G401 (cell line): Measurements from ENCODE around the gene MRPL53. TPM values are rescaled to one million over a fixed set of nuclear protein-coding genes. Genes with fewer than 3 reads are reported as not detected.

ENCODE experiments used
- DNase-seq: peaks from one replicate; pipeline ENCODE4 v3.0.0-alpha.2; 2015; ENCODE audit warnings: low spot score
- in situ Hi-C: cut with HindIII; loops from 2 replicates; pipeline ENCODE4 v1.10.0; 2016; ENCODE audit warnings: low sequenced_read_pairs, mixed read lengths
- total RNA-seq: library from RNA; depleted of rRNA; stranded (reverse); fragments of >200 nt; shearing (Covaris generic); gene quantifications from 2 replicates; pipeline ENCODE4 v1.2.3, GENCODE V29; 2014

The MRPL53 gene
- total RNA-seq, 1 experiment from 2014 or later = 33.2 TPM

DNA sequence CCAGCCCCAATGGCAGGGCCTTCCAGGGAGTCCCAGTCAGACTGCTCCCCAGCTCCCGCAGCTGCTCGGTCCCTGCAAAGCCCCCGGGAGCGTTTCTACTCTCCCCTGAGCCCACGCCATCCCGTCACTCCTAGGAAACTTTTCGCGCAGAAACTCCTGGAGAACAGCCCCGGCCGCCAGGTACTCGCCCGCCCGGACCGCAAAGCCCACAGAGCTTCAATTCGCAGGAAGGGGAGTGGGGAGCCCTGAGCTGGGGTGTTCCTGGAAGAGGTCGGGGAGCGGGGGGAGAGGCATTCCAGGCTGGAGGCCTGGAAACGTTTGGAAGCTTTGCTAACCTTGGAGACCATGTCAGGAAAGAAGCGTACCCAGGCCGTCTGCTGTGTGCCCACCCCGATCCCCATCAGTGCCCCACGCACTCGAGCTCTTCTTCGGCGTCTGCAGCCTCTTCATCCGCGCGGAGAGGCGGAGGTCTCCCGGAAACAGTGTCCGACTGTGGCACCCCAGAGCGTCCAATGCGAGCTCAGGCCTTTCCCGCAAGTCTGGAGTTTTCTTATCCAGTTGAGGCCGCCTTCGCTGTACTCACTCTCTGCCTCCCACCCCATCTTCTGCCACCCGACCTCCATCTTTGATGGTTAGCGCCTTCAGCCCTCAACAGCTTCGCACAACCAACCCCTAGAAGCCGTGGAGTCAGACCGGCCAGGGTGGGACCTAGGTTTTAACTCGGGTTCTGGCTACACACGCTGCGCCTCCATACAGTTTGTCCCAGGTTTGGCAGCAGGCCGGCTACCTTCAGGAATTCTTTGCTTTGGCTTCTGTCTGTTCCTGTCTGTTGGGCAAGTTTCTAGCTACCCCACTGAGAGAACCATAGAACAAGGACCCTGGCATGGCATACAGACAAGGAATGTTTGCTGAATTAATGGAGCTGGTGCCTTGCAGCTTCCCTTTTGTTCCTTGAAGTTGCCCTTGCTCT lies 31.3 kb upstream of the MRPL53 start:
- in situ Hi-C loops = no loop called here
- DNase-seq = no peak

DNA sequence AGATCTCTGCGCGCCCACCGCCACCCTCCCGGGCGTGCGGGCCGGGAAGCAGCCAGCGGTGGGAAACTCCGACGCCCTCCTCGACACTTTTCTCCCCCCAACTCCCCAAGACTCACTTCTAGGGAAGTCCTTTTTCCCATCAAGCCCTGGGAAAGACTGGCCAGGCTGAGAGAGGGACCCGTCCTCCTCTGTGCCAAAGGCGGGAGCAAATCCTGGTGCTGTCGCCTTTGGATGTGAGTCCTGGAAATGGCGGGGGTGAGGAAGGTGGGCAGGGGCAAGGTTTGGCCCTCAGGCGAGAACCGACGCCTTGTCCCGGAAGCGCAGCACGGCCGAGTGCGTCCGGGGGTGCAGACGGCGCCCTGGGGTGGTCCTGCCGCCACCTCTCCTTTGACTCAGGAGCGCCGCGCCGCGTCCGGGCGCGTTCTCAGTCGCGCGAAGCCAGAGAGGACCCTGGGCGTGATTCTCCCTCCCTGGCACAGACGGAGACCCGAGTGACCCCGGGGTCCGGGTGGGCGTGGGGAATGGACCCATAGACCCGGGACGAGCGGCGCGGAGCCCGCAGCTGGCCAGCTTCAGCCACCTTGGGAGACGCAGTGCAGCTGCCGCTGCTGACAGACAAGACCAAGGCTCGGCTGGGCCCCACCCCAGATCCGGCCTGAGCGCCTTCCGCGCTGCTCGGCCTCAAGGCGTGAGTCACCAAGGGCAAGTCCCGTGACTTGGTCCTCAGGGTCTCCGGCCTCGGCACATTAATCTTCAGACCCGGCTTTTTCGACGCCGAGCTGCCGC lies 30.4 kb upstream of the MRPL53 start:
- no peak for DNase-seq
- in situ Hi-C loops = no loop called here

DNA sequence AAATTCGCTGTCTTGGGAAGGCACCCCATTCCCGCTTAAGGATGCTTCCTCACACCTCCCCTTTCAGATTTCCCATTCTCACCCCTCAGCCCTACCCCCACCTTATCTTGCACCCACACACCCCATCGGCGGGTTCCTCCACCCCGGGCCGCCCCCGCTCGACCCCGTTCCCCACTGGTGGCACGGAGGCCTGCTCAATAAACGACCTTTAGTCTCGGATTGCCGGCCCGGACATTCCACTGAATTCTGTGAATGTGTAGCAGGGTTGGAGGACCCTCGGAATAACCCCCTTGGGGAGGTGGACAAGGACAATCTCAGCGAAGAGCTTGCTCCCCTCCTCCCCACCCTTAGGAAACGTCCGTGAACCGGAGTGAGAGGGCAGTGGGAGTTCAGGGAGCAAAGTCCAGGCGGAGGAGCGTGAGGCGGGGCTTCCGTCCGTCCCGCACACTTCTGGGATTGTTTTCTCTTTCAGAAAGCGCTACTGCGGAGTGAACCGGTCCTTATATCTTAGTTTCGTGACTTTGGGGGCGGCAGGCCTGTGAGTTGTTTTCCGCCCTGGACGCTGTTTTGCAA lies 29.8 kb upstream of the MRPL53 start:
- in situ Hi-C loops = no loop called here
- DNase-seq = no peak

DNA sequence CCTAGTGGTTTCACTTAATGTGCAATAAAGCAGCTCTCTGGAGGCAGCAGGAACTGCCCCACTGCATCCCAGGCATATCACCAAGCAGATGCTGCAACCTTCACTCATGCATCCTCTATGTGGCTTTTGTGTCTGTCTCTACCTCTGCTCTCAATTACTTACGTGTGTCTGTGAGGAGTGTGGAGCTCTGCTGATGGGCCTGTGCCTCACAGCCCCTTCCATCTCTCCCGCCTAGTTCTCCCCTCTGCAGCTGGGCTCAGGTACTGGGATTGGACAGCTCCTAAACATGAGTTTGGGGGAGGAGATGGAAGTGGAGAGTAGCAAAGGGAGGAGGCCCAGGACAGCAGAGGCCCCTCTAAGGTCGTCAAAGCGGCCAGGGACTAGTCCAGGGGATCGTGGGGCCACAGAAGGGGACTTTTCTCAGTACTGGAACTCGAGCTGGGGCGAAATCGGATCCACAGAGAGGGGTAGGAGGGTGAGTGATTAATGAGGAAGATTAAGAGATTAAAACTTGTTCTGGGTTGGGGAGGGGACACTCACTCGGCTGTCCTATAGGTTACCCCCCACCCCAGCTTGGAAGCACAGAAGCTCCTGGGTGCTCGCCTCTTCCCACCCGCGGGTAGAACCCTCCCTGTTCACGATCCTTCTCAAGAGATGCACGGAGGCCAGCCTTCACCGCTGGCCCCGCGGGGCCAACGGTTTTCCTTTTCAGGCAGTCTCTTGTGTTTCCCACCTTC lies 29.0 kb upstream of the MRPL53 start:
- in situ Hi-C loops = no loop called here
- DNase-seq = no peak

DNA sequence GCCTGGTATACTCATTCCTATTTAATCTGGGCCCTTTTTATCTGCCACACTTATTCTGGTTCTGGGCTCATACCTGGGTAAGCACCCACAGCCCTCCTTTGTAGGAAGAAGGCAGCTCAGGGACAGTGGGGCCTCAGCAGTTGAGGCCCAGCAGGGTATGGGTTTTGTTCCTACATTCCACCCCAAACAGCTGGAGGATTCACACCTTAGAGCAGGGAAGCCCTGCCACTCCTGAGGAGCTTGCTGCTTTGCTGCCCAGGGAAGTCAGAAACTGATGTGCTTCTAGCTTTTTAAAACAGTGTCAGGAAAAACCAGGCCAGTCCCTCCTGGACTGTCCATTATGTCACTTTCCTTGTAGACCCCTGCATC lies 28.1 kb upstream of the MRPL53 start:
- in situ Hi-C loops = no loop called here
- no peak for DNase-seq

DNA sequence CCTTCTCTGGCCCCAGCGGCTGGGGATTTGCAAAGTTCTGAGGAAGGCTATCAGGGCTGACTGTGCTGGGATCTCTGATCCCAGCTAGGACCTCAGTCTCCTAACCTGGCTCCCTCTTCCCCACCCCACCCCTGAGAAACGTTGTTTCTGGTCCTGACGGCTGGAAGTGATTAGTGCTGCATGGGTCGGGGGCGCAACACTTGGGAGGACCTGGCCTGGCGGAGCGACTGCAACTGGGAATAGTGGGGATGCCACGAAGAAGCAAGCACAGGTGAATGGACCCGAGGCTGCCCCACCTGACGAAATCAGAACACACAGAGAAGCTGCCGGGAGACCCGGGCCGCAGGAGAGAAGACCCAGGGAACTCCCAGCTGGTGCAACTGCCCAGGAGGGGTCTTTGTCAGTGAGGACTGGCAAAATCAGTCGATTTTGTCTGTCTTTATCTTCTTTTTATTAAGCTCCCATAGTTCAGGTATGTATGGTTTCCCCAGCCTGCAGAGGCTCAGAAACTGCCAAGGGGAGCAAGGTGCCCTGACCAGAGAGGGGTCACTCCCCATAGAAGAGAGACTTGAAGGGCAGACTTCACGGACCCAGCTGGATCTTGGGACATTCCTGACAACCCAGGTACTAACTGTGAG lies 27.6 kb upstream of the MRPL53 start:
- no peak for DNase-seq

DNA sequence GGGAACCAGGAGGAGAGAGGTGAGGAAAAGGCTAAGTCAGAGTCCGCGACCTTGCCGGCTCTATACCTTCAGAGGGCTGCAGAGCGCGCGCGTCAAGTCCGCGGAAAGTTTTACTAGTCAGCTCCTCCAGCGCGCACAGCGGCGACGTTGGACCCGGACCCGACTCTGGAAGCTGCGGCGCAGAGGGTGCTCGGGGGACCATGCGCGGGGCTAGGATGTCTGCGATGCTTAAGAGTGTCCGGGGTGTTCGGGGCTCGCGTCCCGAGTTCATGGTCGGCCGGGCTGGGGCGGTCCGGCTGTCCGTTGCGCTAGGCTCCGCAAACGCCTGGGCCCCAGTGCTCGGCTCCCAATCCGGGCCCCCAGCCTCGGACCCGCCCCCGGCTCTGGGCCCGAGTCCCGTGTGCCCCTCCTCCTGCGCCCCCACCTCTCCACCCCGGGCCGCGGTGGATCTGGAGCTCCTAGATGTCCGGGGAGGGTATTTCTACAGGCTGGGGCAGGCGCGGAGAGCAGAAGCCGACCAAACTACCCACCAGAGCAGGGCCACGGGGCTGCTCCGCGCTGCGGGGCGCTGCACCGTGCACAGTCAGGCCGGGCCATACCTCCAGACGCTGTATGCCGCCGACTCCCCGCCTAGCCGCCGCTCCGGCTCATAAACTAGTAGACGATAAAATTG lies 26.9 kb upstream of the MRPL53 start, which contains the start of gene LBX2:
Gene LBX2 (minus strand): TSS at position 337 of the 673 bp plus-strand sequence. CDS start 66 bp downstream, at position 271.
- no peak for DNase-seq
- in situ Hi-C loops = no loop called here

More for the DNA sequence above, 27.6 kb upstream of the MRPL53 start:
- in situ Hi-C loops = no loop called here

DNA sequence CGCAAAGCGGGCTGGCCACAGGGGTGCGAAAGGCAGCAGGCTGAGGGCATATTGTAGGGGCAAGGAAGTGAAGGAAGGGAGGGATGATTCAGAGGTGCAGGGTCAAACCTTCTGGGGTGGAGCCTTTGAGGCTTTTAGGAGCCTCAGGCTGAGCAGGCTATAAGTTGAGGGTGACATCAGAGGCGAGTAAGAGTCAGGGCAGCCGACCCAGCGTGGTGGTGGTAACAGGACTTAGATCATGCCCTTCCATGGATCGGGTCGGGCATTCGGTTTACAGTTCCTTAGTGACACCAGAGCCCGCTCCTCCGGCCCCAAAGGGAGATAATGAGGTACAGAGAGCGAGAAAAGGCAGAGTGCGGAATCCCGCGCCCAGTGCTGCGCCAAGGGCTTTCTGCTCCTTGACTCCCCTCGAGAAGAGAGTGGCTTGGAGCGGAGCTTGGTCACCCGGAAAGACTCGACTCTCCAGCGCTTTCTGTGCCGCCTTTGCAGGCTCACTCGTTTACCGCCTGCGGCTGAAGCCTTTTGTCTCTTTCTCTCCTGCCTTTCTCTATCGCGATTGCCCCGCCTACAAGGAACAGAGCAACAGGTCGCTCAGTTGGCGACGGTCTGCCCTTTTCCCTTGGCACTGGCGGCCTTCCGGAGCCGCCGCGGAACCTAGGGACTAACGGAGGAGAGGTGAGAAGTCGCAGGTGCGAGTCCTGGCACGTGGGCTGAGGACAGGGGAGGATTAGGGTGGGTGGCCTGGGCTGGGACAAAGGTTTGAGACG lies 26.2 kb upstream of the MRPL53 start:
- DNase-seq = no peak
- in situ Hi-C loops = no loop called here

DNA sequence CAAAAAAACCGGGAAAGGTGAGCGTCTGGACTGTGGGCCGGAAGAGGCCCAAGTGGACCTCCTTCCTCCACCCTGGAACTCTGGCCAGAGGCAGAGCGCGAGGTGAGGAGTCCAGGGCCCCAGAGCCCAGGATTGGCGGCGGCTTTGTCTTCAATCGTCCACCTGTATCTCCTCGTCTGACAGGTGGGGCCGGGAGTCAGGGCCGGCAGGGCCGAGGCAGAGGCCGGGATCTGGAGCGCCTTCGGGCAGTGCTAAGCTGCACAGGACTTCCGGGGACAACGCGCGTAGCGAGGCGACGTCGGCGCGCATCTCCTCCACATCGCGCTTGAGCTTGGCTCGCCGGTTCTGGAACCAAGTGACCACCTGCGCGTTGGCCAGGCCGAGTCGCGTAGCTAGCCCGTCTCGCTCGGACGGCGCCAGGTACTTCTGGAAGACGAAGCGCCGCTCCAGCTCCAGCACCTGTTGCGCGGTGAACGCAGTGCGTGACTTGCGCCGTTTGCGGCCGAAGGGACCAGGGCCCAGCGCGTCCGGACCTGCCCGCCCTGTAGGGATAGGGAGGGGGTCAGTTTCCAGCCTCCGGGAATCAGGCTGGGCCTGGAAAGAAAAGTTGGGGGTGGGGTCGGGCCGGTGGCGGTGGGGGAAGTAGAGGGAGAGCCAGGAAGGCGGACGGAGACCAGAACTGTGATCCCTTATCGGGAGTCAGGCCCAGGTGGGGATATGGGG lies 25.5 kb upstream of the MRPL53 start:
- in situ Hi-C loops = no loop called here
- no peak for DNase-seq

DNA sequence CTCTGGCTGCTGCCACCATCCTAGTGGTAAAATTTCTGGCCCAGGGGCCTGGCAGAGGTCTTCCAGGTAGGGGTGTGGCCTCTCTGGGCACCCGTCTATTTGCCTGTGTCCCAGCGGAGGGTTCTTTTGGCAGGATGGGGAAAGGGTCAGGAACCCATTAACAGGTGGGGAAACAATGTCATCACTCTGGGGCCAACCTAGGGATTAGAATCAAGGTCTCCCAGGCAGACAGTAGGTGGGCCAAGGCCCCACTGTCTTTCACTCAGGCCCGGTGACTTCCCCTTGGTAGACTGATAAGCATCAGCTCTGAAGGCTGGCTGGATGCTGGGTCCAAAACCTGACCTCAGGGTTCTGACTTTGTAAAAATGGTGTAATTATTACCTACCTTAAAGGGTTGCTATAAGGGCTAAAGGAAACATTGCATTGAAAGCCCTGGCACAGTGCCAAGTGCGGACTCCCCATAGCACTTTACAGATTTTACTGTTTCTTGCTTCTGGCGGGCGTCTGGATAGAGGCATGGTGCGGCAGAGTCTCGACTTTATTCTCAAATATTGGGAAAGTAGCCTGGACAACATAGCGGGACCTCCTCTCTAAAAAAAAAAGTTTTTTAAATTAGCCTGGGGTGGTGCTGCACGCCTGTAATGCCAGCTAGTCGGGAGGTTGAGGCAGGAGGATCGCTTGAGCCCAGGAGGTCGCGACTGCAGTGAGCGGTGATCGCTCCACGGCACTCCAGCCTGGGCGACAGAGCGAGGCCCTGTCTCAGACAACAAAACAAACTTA lies 24.7 kb upstream of the MRPL53 start:
- DNase-seq = no peak
- in situ Hi-C loops = no loop called here

DNA sequence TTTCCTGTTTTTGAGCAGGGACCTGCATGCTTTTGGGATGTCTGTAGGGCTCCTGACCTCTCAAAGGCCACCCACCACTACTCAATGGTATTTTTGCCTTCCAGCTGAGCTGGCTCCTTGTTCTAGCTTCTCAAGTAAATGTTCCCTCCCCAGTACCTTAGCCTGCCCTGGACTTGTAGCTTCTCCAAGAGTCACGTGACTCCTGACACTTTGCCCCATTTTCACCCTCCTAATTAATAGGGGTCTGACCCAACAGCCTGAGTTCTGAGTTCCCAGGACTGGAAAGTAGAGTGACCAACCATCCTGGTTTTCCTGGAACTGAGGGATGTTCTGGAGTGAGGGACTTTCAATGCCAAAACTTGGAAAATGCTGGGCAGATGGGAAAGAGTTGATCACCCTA lies 23.0 kb upstream of the MRPL53 start:
- no peak for DNase-seq
- in situ Hi-C loops = no loop called here

DNA sequence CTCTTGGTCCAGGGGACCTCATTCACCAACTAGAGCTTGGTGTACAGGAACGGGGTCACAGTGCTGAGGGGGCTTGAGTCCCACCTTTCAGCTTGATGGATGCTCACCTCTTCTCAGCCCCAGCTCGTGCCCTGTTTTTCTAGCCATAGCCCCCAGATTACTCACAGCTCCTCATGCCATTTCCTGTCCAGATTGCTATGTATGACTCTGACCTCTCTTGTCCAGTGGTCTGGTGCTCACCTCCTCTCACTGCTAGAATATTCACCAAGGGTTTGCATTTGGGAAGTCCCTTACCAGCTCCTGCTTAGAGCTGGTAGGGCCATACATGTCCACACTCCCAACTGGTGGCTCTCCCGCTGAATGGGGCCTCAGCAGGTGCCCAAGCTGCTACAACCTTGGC lies 21.1 kb upstream of the MRPL53 start:
- in situ Hi-C loops = no loop called here

DNA sequence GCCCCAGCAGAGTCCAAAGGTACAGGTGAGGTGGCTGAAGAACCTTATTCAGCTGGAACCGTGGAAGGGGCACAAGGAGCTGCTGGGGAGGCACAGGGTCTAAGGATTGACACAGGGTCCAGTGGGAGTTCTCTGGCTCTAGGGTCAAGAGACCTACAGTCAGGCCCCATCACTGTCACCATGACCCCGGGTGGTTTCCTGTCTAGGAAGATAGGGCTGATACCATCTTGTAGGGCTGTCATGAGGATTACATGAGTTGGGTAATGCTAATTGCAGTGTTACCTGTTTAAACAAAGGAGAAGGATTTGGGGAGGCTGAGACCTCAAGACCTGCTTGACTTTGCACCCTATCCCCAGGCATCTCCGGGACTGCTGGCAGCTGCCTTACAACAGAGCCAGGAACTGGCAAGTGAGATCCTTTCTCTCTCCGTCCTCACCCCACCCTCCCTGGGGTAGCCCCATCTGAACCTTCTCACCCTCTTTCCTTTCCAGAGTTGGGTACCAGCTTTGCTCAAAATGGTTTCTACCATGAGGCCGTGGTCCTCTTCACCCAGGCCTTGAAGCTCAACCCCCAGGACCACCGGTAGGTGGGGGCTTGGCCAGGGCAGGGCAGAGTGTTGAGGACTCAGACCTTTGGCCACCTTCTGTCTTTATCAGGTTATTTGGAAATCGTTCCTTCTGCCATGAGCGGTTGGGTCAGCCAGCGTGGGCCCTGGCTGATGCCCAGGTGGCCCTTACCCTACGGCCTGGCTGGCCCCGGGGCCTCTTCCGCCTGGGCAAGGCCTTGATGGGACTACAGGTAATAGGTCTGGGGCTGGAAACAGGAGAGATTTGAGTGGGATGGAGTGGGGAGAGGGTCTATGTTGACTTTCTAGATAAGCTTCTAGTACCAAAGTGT lies 19.4 kb upstream of the MRPL53 start:
- no peak for DNase-seq
- in situ Hi-C loops = no loop called here

More for the DNA sequence above, 21.1 kb upstream of the MRPL53 start:
- DNase-seq = no peak

DNA sequence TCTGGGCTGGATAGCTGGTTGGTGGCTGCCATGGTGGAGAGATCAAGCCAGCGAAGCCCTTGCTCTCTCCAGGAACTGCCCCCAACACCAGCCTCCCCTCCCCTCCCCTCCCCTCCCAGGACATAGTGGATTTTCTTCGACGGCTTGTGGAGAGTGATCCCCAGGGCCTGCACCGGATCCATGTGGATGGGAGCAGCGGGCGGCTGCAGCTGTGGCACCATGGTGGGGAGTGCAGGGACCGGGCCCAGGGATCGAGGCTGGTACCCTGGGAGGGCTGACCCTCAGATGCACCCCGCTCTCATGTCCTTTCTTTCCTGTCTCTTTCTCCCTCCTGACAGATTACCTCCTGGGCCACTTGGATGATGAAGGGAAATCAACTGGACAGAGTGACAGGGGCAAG lies 17.4 kb upstream of the MRPL53 start:
- in situ Hi-C loops = no loop called here

More for the DNA sequence above, 17.4 kb upstream of the MRPL53 start:
- DNase-seq = no peak
